Neuronal stem cell (in vitro differentiated cells): ENCODE measurements around the gene SP100.

Experiments
- DNase-seq: peaks from one replicate; pipeline ENCODE4 v3.0.0-alpha.2; 2013; ENCODE audit warnings: low spot score
- H2AFZ ChIP-seq: one replicate; pipeline ENCODE4 v1.6.1; 2013; ENCODE audit warnings: mild to moderate bottlenecking, low read length, inconsistent platforms
- H2AK5ac ChIP-seq: 2 replicates; pipeline ENCODE4 v1.6.1; 2013; ENCODE audit warnings: low read depth, mild to moderate bottlenecking, inconsistent platforms, low read length, moderate library complexity, mixed read lengths
- H2BK120ac ChIP-seq: 2 replicates; pipeline ENCODE4 v1.6.1; 2013; ENCODE audit warnings: low read depth, mild to moderate bottlenecking, inconsistent platforms, low read length, moderate library complexity, mixed read lengths
- H2BK12ac ChIP-seq: one replicate; pipeline ENCODE4 v1.6.1; 2013; ENCODE audit warnings: low read length, inconsistent platforms
- H2BK15ac ChIP-seq: 2 replicates; pipeline ENCODE4 v1.6.1; 2013; ENCODE audit warnings: mild to moderate bottlenecking, low read length, inconsistent platforms, mixed read lengths
- H2BK5ac ChIP-seq: one replicate; pipeline ENCODE4 v1.6.1; 2013; ENCODE audit warnings: inconsistent platforms, mild to moderate bottlenecking, low read length, moderate library complexity
- H3K14ac ChIP-seq: one replicate; pipeline ENCODE4 v1.6.1; 2013; ENCODE audit warnings: low read length, inconsistent platforms
- H3K18ac ChIP-seq: 2 replicates; pipeline ENCODE4 v1.6.1; 2013; ENCODE audit warnings: low read length, inconsistent platforms
- H3K23ac ChIP-seq: 2 replicates; pipeline ENCODE4 v1.6.1; 2013; ENCODE audit warnings: low read depth, mild to moderate bottlenecking, mixed read lengths, low read length, inconsistent platforms; ENCODE audit not compliant: poor library complexity
- H3K27ac ChIP-seq: replicated peaks from 3 replicates; pipeline ENCODE4 v1.5.1; 2013; ENCODE audit warnings: low read length, inconsistent platforms
- H3K27me3 ChIP-seq, 3 experiments: 2 replicates each; pipeline ENCODE4 v1.6.1; 2013; ENCODE audit warnings: low read length in 3 of 3, mild to moderate bottlenecking in 2 of 3, inconsistent platforms in 1 of 3, low read depth in 1 of 3, mixed read lengths in 1 of 3, moderate library complexity in 1 of 3; ENCODE audit not compliant: control insufficient read depth in 3 of 3, insufficient read depth in 3 of 3
- H3K36me3 ChIP-seq, 2 donors: replicated peaks in 1 of 2; 2 replicates each; pipeline ENCODE4 v1.6.1; 2013; ENCODE audit warnings: low read length in 2 of 2; ENCODE audit not compliant: control insufficient read depth in 2 of 2, insufficient read depth in 2 of 2
- H3K4ac ChIP-seq: 2 replicates; pipeline ENCODE4 v1.6.1; 2013; ENCODE audit warnings: inconsistent platforms, mild to moderate bottlenecking, low read length, moderate library complexity
- H3K4me1 ChIP-seq, 2 donors: 1 replicate in 1 of 2; 2 replicates in 1 of 2; pipeline ENCODE4 v1.6.1; 2013; ENCODE audit warnings: low read length in 2 of 2, low read depth in 1 of 2; ENCODE audit not compliant: control insufficient read depth in 2 of 2, insufficient read depth in 1 of 2
- H3K4me2 ChIP-seq: one replicate; pipeline ENCODE4 v1.6.1; 2013; ENCODE audit warnings: mild to moderate bottlenecking, low read length, inconsistent platforms; ENCODE audit not compliant: insufficient read depth, poor library complexity, severe bottlenecking
- H3K4me3 ChIP-seq, 2 donors: 2 replicates each; pipeline ENCODE4 v1.5.1; 2013; ENCODE audit warnings: low read length in 2 of 2, mild to moderate bottlenecking in 2 of 2, inconsistent platforms in 1 of 2, moderate library complexity in 1 of 2
- H3K79me1 ChIP-seq: one replicate; pipeline ENCODE4 v1.6.1; 2013; ENCODE audit warnings: low read depth, mild to moderate bottlenecking, inconsistent platforms, low read length, moderate library complexity
- H3K9ac ChIP-seq: one replicate; pipeline ENCODE4 v1.6.1; 2013; ENCODE audit warnings: mild to moderate bottlenecking, low read depth, low read length, inconsistent platforms; ENCODE audit not compliant: poor library complexity
- H3K9me3 ChIP-seq, 2 donors: replicated peaks in 1 of 2; 2 replicates each; pipeline versions ENCODE3 to v1.6.1; 2013; ENCODE audit warnings: low read length in 2 of 2, mild to moderate bottlenecking in 2 of 2, inconsistent platforms in 1 of 2, low read depth in 1 of 2, mixed read lengths in 1 of 2, moderate library complexity in 1 of 2; ENCODE audit not compliant: control insufficient read depth in 2 of 2, insufficient read depth in 1 of 2
- H4K8ac ChIP-seq: one replicate; pipeline ENCODE4 v1.6.1; 2013; ENCODE audit warnings: low read depth, mild to moderate bottlenecking, inconsistent platforms, low read length, moderate library complexity
- H4K91ac ChIP-seq: one replicate; pipeline ENCODE4 v1.6.1; 2013; ENCODE audit warnings: low read length, low read depth, mild to moderate bottlenecking, inconsistent platforms; ENCODE audit not compliant: poor library complexity
- WGBS, 2 donors: extraction: QIAGEN DNeasy Blood & Tissue Kit; methylation state at CpG; one replicate each; pipeline ENCODE4 v1.1.7; 2013; ENCODE audit warnings: missing lambda C conversion rate in 2 of 2, mixed read lengths in 1 of 2; ENCODE audit not compliant: insufficient read length in 2 of 2, insufficient replicate concordance in 1 of 2; ENCODE audit errors: extremely low coverage in 2 of 2; 5-methylcytosine and 5-hydroxymethylcytosine counted together

SP100 gene

DNA sequence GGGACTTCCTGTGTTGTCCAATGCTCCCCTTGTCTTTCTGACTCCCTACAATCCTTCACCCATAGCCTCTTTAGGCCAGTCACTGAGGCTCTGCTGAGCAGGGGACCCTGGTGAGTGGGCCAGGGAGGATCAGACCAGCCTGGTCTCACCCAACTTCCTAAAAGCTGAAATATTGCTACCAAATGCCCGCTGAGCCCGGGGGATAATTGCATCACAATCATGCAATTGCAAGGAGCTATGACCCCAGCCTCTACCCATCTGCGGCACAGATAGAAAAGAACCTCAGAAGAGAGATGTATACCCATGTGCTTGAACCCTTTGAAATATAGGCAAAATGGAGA, 3.7 kb upstream of the SP100 start:
- H2AK5ac ChIP-seq: no peak overlapping the region
- DNase-seq: no peak
- H3K23ac ChIP-seq: no peak overlapping the region
- no peak overlapping the region for H2BK5ac ChIP-seq
- H2BK120ac ChIP-seq: no peak overlapping the region
- H2AFZ ChIP-seq: peak overlapping the region; percentile 98
- H3K27ac ChIP-seq: no peak overlapping the region
- no peak overlapping the region for H3K9ac ChIP-seq
- H4K91ac ChIP-seq: no peak overlapping the region
- no peak overlapping the region for H3K18ac ChIP-seq
- H2BK15ac ChIP-seq: peak overlapping the region; percentile 57
- H3K27me3 ChIP-seq: peaks cover 2 to 48% (median 17%) of the 10 kb centered on the region in 3 experiments
- peak overlapping the region; percentile 93 for H3K4me2 ChIP-seq
- H4K8ac ChIP-seq: peak overlapping the region; percentile 100
- peaks cover 2 to 4% of the 10 kb centered on the region in 2 donors for H3K4me1 ChIP-seq
- H3K14ac ChIP-seq: no peak overlapping the region
- no peaks in the 10 kb centered on the region for H3K79me1 ChIP-seq
- no peaks in the 10 kb centered on the region for H3K9me3 ChIP-seq
- no peak overlapping the region for H3K4ac ChIP-seq
- H3K4me3 ChIP-seq: peak overlapping the region in 1 of 2 donors; percentile 58
- peak overlapping the region; percentile 34 for H2BK12ac ChIP-seq
- H3K36me3 ChIP-seq: no peaks in the 10 kb centered on the region
- no CpG with 5 or more reads among the region's 3 CpGs for WGBS, 2 donors

GRCh38 chr2:230412846-230413245, 3.2 kb upstream of the SP100 start:
- Histone ChIP-seq H2BK5ac (no peak overlapping the region), H3K4me3 (no peak overlapping the region), H3K18ac (no peak overlapping the region), H3K36me3 (no peaks in the 10 kb centered on the region), H3K14ac (no peak overlapping the region), H3K9me3 (no peaks in the 10 kb centered on the region), H3K4me1 (peaks cover 2 to 4% of the 10 kb centered on the region in 2 donors), H2BK15ac (no peak overlapping the region), H3K4ac (no peak overlapping the region), H3K9ac (no peak overlapping the region), H4K91ac (no peak overlapping the region), H3K4me2 (no peak overlapping the region), H2AFZ (no peak overlapping the region), H3K27me3 (peaks cover 2 to 52% (median 17%) of the 10 kb centered on the region in 3 experiments), H3K27ac (no peak overlapping the region), H2BK12ac (no peak overlapping the region), H2AK5ac (peak overlapping the region; percentile 60), H3K23ac (no peak overlapping the region), H4K8ac (no peak overlapping the region), H3K79me1 (no peaks in the 10 kb centered on the region), H2BK120ac (no peak overlapping the region)
- DNase-seq: no peak
- no CpG with 5 or more reads among the region's 9 CpGs for WGBS, 2 donors

- Histone ChIP-seq H3K27me3 (peaks cover 2 to 52% (median 17%) of the 10 kb centered on the region in 3 experiments), H3K4ac (no peak overlapping the region), H3K36me3 (no peaks in the 10 kb centered on the region), H3K79me1 (no peaks in the 10 kb centered on the region), H3K9me3 (no peaks in the 10 kb centered on the region), H3K18ac (no peak overlapping the region), H2BK120ac (no peak overlapping the region), H2BK12ac (no peak overlapping the region), H2BK15ac (no peak overlapping the region), H3K23ac (no peak overlapping the region), H2AK5ac (no peak overlapping the region), H3K27ac (no peak overlapping the region), H3K4me1 (peaks cover 2 to 4% of the 10 kb centered on the region in 2 donors), H3K4me2 (no peak overlapping the region), H2BK5ac (no peak overlapping the region), H2AFZ (no peak overlapping the region), H4K91ac (no peak overlapping the region), H4K8ac (no peak overlapping the region), H3K9ac (no peak overlapping the region), H3K14ac (no peak overlapping the region), H3K4me3 (no peak overlapping the region)
- no peak for DNase-seq
- whole genome bisulfite sequencing, 2 donors: no CpG with 5 or more reads among the region's 3 CpGs
These were observed 2.5 kb upstream of the SP100 start for GRCh38 chr2:230413479-230413878.

DNA sequence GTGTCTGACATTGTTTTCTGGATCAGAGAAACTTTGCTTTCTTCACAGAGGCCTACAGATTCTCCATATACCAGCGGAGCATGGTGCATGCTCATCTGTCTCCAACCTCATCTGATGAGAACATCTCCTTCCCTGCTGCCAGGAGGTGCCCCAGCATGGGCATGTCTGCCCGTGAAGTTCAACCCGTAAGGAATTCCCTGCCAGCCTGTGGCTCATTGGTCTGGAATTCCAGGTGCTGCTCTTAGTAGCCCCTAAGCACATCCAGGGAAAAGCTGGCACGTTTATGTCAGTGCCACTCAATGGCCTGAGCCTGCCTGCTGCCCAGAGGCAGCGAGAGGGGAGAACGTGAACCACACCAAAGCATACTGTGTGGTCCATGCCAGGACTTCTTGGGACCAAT, 1.7 kb upstream of the SP100 start:
- DNase-seq: no peak
- no peak overlapping the region for H3K9ac ChIP-seq
- no peak overlapping the region for H3K4ac ChIP-seq
- no peaks in the 10 kb centered on the region for H3K36me3 ChIP-seq
- H3K23ac ChIP-seq: no peak overlapping the region
- no peak overlapping the region for H2AFZ ChIP-seq
- no peak overlapping the region for H4K8ac ChIP-seq
- no peak overlapping the region for H3K4me2 ChIP-seq
- H2BK5ac ChIP-seq: no peak overlapping the region
- H3K4me3 ChIP-seq: no peak overlapping the region
- peaks cover 2 to 54% (median 17%) of the 10 kb centered on the region in 3 experiments for H3K27me3 ChIP-seq
- no CpG with 5 or more reads among the region's 6 CpGs for WGBS, 2 donors
- peaks cover 2 to 4% of the 10 kb centered on the region in 2 donors for H3K4me1 ChIP-seq
- H2BK12ac ChIP-seq: no peak overlapping the region
- H3K79me1 ChIP-seq: no peaks in the 10 kb centered on the region
- no peak overlapping the region for H2BK15ac ChIP-seq
- H3K14ac ChIP-seq: no peak overlapping the region
- H2BK120ac ChIP-seq: no peak overlapping the region
- H3K18ac ChIP-seq: no peak overlapping the region
- no peak overlapping the region for H3K27ac ChIP-seq
- H3K9me3 ChIP-seq: no peaks in the 10 kb centered on the region
- H2AK5ac ChIP-seq: no peak overlapping the region
- no peak overlapping the region for H4K91ac ChIP-seq
